Stimulated activated CD4-positive, alpha-beta T cell treated with anti-CD3 and anti-CD28 coated beads, Interleukin-12 subunit alpha, Interleukin-12 subunit beta, amount 100 ng/mL, for 48 hours (primary cell): Measurements from ENCODE around the gene PRMT7.

Experiments used
- DNase-seq, 3 donors: peaks; one replicate each; pipeline ENCODE4 v3.0.0-alpha.2; 2020; ENCODE audit warnings: low read depth in 2 of 3, low spot score in 1 of 3

Gene PRMT7

DNA sequence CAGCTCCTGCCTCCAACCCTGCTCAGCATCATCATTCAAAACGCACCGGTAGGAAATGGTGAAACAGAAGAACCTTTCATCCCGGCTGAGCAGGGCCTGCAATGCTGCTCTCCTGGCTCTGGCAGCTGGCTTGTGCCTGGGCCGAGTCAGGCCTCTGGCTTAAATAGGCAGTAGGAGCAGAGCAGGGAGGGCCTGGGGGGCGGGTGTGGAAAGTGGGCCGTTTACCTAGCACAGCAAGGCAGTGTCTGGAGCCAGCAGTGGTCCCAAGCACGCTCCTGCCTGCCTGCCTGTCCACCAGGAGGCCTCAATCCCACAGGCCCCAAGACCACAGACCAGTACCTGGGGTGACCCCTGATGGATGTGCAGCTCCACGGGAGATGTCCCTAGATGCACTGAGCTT is 78.2 kb downstream of the PRMT7 start:
- DNase-seq, result no peak

- DNase-seq, result no peak
Measured at GRCh38 chr16:68389750-68390371, 79.0 kb downstream of the PRMT7 start.

GRCh38 chr16:68393333-68393732 is 82.5 kb downstream of the PRMT7 start:
- DNase-seq, result no peak

DNA sequence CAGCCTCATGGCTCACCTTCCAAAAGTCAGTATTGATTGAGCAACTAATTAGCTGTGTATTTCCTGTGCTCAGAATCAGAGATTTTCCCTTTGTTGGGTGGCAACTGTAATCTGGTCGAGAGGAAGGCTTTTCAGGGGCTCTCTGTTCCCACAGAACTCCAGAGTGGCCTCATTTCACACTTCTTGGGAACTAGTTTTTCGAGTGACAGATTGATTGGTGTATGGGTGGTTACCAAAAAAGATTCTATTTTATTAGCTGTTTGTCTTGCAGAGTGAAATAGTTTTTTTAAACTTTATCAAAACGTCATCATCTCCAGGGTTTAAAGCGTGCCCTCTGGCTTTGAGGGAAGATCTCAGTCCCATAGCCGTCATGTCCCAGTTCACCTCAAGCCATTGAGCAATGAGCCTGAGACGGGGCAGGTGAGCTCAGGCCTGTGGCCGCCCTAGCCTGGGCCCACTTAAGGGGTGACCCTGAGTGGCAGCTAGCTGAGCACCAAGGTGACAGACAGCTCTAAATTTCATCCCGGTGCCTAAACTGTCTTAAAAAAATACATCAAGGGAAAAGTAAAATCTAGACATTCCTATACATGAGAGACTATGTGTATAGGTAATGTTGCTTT is 84.5 kb downstream of the PRMT7 start:
- no peak for DNase-seq

DNA sequence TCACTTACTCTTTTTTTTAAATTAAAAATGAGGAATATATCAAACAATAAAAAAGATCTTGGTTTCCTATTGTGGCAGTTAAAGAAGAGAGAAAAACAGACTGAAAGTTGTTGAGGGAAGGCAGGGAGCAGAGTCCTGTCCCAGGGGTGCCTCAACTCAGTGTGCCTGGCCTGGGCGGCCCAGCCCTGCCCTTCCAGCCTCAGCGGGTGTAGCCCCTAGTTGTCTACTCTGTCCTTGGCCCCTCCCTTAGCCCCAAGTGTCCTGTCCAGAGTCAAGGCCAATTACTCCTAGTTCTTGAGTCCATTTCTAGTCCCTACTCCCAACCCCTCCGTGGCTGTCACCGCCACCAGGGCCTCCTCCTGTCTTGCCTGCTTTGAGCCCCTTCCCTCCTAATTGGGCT is 85.0 kb downstream of the PRMT7 start:
- no peak for DNase-seq

GRCh38 chr16:68396481-68396880 is 85.7 kb downstream of the PRMT7 start:
- peak in 2 of 3 donors; percentile 20 to 23 for DNase-seq

DNA sequence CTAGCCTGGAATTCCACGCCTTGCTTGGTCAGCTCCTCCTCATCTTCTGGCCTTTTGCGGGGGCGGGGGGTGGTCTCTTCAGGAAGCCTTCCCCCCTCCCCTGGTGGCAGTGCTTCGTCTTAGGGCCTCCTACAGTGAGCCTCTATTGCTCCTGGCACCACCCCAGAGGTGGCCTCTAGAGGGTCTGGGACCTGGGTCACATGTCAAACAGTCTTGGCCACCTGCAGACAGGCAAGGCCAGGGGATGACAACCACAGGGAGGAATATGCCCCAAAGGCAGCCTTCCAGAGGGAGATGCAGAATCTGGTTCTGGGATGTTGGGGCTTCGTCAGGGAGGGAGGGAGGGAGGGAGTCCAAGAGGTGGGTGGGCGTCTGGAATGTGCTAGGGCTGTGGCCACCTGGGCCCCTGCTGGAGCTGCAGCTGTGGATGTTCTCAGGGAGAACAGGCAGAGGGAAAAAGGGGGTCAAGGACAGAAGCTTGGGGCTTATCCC is 86.9 kb downstream of the PRMT7 start:
- DNase-seq, result no peak

- DNase-seq, result no peak
Measured at GRCh38 chr16:68399456-68399855, 88.6 kb downstream of the PRMT7 start.

GRCh38 chr16:68400083-68400923 is 89.5 kb downstream of the PRMT7 start:
- peak in 1 of 3 donors; percentile 4 for DNase-seq

DNA sequence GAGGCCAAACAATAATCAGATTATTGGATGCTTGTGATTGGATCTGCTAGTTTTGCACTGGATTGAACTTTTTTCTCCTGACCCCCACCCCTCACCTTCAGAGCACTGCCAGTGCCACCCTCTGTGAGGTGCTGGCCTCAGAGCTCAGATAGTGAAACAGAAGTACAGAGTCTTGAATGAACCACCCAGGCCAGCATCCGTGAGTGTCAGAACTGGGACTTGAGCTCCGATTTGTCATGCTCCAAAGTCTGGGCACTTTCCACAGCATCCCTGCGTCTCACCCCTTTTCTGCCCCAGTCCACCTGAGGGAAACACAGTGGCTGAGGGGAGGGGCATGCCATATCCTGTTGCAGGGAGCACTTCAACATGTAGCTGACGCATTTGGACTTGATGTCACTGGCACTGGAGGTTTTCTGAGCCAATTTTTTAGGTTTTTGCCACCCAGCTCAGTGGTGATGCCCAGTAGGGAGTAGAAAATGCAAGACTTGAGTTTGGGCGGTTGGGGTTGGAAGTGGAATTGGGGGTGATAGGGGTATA is 90.2 kb downstream of the PRMT7 start:
- no peak for DNase-seq

GRCh38 chr16:68401871-68402747 is 91.3 kb downstream of the PRMT7 start:
- DNase-seq, result no peak

DNA sequence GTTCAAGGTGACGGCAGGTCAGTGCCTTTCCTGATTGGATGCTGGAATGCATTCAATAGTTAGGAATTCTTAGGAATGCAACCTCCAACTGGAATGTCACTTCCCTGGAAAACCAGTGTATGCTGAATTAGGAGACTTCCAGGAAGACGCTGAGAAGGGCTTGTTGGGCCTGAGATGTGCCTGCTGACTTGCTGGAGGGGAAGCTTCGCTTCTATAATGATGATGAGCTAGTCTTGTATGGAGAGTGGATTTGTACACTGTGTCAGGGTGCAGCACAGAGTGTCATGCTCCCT is 91.9 kb downstream of the PRMT7 start:
- DNase-seq, result no peak

DNA sequence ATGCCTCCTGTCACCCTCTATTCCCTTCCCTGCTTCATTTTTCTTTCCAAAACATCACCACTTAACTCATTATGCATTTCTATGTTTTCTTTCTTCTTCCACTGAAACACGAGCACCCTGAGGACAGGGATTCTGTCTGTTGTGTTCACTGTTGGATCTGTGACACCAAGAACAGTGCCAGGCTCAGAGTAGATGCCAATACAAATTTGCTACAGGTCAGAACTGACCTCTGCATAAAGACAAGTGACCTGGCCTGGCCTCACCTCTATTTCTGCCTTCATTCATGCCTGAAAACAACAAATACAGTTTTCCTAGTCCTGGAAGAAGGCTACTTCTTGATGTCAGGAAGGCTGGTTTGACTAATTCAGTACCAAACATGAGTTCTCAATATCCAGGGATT is 92.4 kb downstream of the PRMT7 start:
- DNase-seq, result no peak

- DNase-seq, result no peak
Measured at GRCh38 chr16:68403704-68404103, 92.9 kb downstream of the PRMT7 start.

GRCh38 chr16:68404736-68405345 is 94.0 kb downstream of the PRMT7 start:
- DNase-seq, result no peak

DNA sequence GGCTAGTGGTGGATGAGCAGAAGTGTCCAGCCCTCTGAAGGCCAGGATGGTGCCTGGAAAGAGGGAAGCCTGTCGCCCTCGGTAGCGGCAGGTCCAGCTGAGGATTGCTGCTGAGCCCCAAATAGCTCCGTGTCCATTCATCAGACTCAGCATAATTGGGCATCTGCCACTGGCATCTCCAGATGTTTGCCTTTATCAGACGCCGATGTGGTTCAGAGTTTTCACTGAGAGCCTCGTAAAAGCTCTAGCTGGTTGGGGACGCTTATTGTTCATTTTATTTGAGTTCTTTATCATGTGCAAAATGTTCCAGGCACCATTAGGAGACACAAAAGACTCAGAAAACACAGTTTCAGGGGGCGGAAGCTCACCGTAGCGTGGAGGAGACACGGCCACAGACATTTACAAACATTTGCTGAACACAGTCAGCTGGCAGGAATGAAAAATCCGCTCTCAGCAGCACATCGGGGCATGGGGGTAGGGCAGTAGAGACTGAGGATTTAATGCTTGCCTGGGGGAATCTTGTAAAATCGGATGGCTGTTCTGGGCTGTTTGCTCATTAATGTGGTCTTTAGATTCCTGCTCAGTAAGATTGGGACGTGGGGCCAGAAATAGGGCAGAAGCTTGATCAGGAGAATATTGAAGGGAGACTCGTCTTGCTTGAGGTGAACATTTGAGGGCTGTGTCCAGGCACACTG is 95.8 kb downstream of the PRMT7 start:
- DNase-seq, result no peak
